ENCODE data around the gene TAX1BP3. TPM values are rescaled to one million over a fixed set of nuclear protein-coding genes. Genes with fewer than 3 reads are reported as not detected.

The TAX1BP3 gene
- total and polyA plus RNA-seq, 9 of the 15 experiments (the other 6 are each of a cell fraction or from before 2014, with no cell fraction given), result 0.99 to 14.5 (median 6.2) TPM

DNA sequence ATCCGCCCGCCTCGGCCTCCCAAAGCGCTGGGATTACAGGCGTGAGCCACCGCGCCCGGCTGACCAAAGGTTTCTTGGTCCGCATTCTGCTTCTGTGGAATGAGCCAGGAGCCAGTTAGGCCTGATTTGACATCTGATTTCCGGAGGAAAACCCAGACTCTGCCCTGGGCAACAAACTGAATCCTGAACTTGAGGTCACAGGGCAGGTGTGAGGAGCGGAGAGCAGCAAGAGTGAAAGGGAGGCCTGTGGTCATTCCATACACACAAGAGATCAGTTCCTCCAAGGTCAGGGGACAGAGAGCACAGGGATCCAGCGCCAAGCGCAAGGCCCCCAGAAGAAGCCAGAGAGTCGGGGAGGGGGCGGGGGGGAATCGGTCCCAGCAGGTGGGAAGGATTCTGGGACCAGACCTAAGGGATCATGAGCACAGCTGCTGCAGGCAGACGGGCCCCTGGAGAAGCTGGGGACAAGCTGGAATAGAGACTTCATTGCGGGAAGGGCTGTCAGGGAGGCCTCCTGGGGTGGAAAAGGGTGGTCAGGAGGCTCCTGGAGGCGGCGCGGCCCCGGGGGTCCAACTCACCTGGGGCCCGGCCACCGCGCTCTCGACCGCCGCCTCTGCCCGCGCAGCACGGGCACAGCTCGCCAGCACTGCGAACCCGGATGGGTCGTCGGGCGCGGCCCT is 32.8 kb downstream of the TAX1BP3 start (continued):
- TF ChIP-seq ZFP36 (IDR thresholded peaks at IDR 0.05; ENCODE audit: low read depth, low read length, partially characterized antibody), result no peak
- no peak for TF ChIP-seq TEAD4 (IDR thresholded peaks at IDR 0.05; ENCODE audit: low read length)
- no peak for TF ChIP-seq TEAD4 (CRISPR knock-in tag; IDR thresholded peaks at IDR 0.05; ENCODE audit: borderline replicate concordance)

DNA sequence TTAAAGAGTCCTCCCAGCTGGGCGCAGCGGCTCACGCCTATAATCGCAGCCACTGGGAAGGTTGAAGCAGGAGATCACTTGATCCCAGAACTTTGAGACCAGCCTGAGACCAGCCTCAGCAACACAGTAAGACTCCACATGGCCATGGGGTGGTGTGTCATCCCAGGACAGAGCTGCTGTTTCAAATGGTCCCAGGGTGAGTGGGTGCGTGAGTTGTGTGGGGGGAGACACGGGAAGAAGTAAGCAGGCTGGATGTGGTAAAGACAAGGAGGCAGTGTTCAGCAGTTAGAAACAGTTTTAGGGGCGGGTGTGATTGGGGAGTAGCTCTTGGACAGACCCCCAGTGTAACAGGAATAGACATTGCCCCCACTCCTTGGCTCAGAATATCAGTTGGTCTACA is 36.1 kb downstream of the TAX1BP3 start:
- H4K20me1 ChIP-seq (replicated peaks; ENCODE audit: control insufficient read depth, insufficient read depth, low read length), result no peaks in the 10 kb centered on the region
- H3K9me1 ChIP-seq (ENCODE audit: control insufficient read depth, insufficient read depth, low read length), result no peaks in the 10 kb centered on the region
- WGBS (ENCODE audit: insufficient coverage, low coverage, missing lambda C conversion rate), result 87% methylated on average over 6 of the region's 7 CpGs
- H3K27ac ChIP-seq (ENCODE audit: extremely low read depth, low read depth, low read length), result no peak overlapping the region
- ATAC-seq (no peak), FAIRE-seq (no peak), DNase-seq (ENCODE audit: extremely low read depth in 1 of 4, low spot score in 3 of 4) (no peak)
- H3K4me1 ChIP-seq (replicated peaks in 1 of 2; ENCODE audit: control insufficient read depth in 2 of 2, insufficient read depth in 2 of 2, low read length in 2 of 2), result peaks cover 0 to 16% of the 10 kb centered on the region in 2 experiments; a peak in 3 of 5 replicates
- H3K4me3 ChIP-seq, result no peak overlapping the region
- H3K4me2 ChIP-seq (ENCODE audit: insufficient read depth, low read length), result no peak overlapping the region
- TF ChIP-seq CHD2 (IDR thresholded peaks at IDR 0.05; ENCODE audit: low read depth, low read length) (no peak), ZNF175 (CRISPR knock-in tag; IDR thresholded peaks at IDR 0.05; ENCODE audit: low read depth) (no peak), BRCA1 (IDR thresholded peaks at IDR 0.05) (no peak), BRCA1 (CRISPR knock-in tag; IDR thresholded peaks at IDR 0.05) (no peak), NR3C1 (CRISPR knock-in tag; IDR thresholded peaks at IDR 0.05) (no peak), KLF13 (tag; IDR thresholded peaks at IDR 0.05; ENCODE audit: borderline replicate concordance, low read depth) (no peak), MYNN (IDR thresholded peaks at IDR 0.05) (no peak), MYNN (CRISPR knock-in tag; IDR thresholded peaks at IDR 0.05) (no peak)
- TF ChIP-seq, protein P1, sequence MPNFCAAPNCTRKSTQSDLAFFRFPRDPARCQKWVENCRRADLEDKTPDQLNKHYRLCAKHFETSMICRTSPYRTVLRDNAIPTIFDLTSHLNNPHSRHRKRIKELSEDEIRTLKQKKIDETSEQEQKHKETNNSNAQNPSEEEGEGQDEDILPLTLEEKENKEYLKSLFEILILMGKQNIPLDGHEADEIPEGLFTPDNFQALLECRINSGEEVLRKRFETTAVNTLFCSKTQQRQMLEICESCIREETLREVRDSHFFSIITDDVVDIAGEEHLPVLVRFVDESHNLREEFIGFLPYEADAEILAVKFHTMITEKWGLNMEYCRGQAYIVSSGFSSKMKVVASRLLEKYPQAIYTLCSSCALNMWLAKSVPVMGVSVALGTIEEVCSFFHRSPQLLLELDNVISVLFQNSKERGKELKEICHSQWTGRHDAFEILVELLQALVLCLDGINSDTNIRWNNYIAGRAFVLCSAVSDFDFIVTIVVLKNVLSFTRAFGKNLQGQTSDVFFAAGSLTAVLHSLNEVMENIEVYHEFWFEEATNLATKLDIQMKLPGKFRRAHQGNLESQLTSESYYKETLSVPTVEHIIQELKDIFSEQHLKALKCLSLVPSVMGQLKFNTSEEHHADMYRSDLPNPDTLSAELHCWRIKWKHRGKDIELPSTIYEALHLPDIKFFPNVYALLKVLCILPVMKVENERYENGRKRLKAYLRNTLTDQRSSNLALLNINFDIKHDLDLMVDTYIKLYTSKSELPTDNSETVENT (CRISPR knock-in tag; IDR thresholded peaks at IDR 0.05), result no peak
- TF ChIP-seq, protein P2, sequence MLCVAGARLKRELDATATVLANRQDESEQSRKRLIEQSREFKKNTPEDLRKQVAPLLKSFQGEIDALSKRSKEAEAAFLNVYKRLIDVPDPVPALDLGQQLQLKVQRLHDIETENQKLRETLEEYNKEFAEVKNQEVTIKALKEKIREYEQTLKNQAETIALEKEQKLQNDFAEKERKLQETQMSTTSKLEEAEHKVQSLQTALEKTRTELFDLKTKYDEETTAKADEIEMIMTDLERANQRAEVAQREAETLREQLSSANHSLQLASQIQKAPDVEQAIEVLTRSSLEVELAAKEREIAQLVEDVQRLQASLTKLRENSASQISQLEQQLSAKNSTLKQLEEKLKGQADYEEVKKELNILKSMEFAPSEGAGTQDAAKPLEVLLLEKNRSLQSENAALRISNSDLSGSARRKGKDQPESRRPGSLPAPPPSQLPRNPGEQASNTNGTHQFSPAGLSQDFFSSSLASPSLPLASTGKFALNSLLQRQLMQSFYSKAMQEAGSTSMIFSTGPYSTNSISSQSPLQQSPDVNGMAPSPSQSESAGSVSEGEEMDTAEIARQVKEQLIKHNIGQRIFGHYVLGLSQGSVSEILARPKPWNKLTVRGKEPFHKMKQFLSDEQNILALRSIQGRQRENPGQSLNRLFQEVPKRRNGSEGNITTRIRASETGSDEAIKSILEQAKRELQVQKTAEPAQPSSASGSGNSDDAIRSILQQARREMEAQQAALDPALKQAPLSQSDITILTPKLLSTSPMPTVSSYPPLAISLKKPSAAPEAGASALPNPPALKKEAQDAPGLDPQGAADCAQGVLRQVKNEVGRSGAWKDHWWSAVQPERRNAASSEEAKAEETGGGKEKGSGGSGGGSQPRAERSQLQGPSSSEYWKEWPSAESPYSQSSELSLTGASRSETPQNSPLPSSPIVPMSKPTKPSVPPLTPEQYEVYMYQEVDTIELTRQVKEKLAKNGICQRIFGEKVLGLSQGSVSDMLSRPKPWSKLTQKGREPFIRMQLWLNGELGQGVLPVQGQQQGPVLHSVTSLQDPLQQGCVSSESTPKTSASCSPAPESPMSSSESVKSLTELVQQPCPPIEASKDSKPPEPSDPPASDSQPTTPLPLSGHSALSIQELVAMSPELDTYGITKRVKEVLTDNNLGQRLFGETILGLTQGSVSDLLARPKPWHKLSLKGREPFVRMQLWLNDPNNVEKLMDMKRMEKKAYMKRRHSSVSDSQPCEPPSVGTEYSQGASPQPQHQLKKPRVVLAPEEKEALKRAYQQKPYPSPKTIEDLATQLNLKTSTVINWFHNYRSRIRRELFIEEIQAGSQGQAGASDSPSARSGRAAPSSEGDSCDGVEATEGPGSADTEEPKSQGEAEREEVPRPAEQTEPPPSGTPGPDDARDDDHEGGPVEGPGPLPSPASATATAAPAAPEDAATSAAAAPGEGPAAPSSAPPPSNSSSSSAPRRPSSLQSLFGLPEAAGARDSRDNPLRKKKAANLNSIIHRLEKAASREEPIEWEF (CRISPR knock-in tag; IDR thresholded peaks at IDR 0.05), result no peak
- in situ Hi-C loops (cut with MboI), result no loop called here
- peaks cover 23% of the 10 kb centered on the region; the same call in 2 of the 3 replicates for H3K36me3 ChIP-seq (ENCODE audit: control insufficient read depth, insufficient read depth, low read length)
- H3K9ac ChIP-seq (ENCODE audit: insufficient read depth in 1 of 2, low read depth in 2 of 2, low read length in 2 of 2), result 0 out of 4 replicates have a peak overlapping the region, but pooled peaks of 1 of the 2 experiments have one; percentile 1
- intact Hi-C loops (cut with micrococcal nuclease), result no loop called here
- no TSS peak for BruUV-seq (replicated peaks)
- peaks cover 20% of the 10 kb centered on the region for H3K79me2 ChIP-seq (ENCODE audit: control insufficient read depth, insufficient read depth, low read length)
- ChIA-PET CTCF (ENCODE audit: low intra/inter-chr PET ratio) (no interaction called here), POLR2A (interaction anchor here (0.6 kb wide), 1 partner anchor 175 kb away, joined by 3 read pairs; no protein-coding TSS in a partner anchor)
- H2AFZ ChIP-seq (ENCODE audit: low read depth, low read length), result no peak overlapping the region
- no peaks in the 10 kb centered on the region for H3K9me3 ChIP-seq (replicated peaks; ENCODE audit: control insufficient read depth, insufficient read depth, low read depth, low read length)
- no peaks in the 10 kb centered on the region for H3K27me3 ChIP-seq (ENCODE audit: control insufficient read depth in 2 of 2, insufficient read depth in 2 of 2, low read length in 2 of 2)

Data from K562 (cell line).